Loucy (cell line): ENCODE data around the gene PKP4.

ENCODE experiments used
- CTCF ChIP-seq: fragments of 200-600 bp; sonication (generic); conservative IDR thresholded peaks from 2 replicates; pipeline ENCODE4 v1.5.1; 2014; ENCODE audit warnings: mild to moderate bottlenecking, antibody characterized with exemption, low read length
- EZH2phosphoT487 ChIP-seq: fragments of 200-600 bp; IDR thresholded peaks from 2 replicates; pipeline ENCODE4 v1.6.1; 2018; ENCODE audit warnings: antibody characterized with exemption, mild to moderate bottlenecking, moderate library complexity, borderline replicate concordance

DNA sequence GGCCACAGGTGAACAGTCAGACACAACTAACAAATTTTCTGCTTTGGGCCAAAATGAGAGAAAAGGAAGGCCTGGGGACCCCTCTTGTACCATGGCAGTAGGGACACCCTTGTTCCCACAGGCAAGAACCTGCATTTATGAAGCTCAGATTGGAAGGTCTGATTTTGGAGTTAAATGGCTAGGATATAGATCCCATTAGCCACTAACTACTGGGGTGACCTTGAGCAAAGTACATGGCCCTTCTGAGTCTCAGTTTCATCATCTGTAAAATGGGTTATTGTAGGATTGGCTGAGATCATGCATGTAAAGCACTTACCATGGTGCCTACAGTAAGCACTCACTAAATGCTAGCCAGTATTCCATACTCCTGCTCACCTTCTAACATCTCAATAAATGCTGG is 236.7 kb downstream of the PKP4 start:
- no peak for TF ChIP-seq CTCF
- no peak for TF ChIP-seq EZH2phosphoT487
